HepG2 (cell line): ENCODE measurements around the gene COMMD1. TPM values are rescaled to one million over a fixed set of nuclear protein-coding genes. Genes with fewer than 3 reads are reported as not detected.

Source experiments
- ATAC-seq: fragments of 200-7000 bp; cut with Tn5 transposase; 3 replicates; pipeline ENCODE4 v1.9.1; 2020; ENCODE audit warnings: mild to moderate bottlenecking, moderate library complexity
- BruUV-seq: library from RNA; stranded (reverse); fragments of 400-500 nt; replicated peaks from 2 replicates; lab custom pipeline; 2021; lab: Mats Ljungman, UMichigan
- CTCF ChIA-PET: fragments of 300-600 bp; formaldehyde crosslinking; extraction: SDS; loops from one replicate; lab custom pipeline; 2021; ENCODE audit warnings: low total read pairs, inconsistent platforms, low intra/inter-chr PET ratio; lab: Yijun Ruan, JAX
- POLR2A ChIA-PET: fragments of 350-600 bp; sonication (Branson Sonifier 250); formaldehyde crosslinking; loops from one replicate; lab custom pipeline; 2020; ENCODE audit warnings: antibody characterized with exemption, inconsistent platforms; lab: Yijun Ruan, JAX
- DNase-seq: peaks from one replicate; pipeline ENCODE4 v3.0.0-alpha.2; 2015; ENCODE audit warnings: low spot score
- FAIRE-seq: peaks from 3 replicates; lab custom pipeline; 2011; peaks lifted over from hg19 to GRCh38; lab: Jason Lieb, UNC
- H2AFZ ChIP-seq: one replicate; pipeline ENCODE4 v1.6.1; 2011; ENCODE audit warnings: low read length, inconsistent platforms
- H3K27ac ChIP-seq: fragments of 300-600 bp; 3 replicates; pipeline ENCODE4 v1.8.0; 2011; ENCODE audit warnings: mixed run types, mild to moderate bottlenecking, mixed read lengths, low read length, inconsistent platforms; ENCODE audit not compliant: insufficient read depth; ENCODE audit errors: extremely low read length
- H3K27me3 ChIP-seq, 2 experiments: fragments of 200-600 bp in 1 of 2; 2 replicates in 1 of 2; 3 replicates in 1 of 2; pipeline versions ENCODE4 v1.6.0 to v1.8.0; 2011; ENCODE audit warnings: low read length in 2 of 2, mild to moderate bottlenecking in 2 of 2, moderate library complexity in 2 of 2, inconsistent platforms in 1 of 2; ENCODE audit not compliant: insufficient read depth in 2 of 2, control insufficient read depth in 1 of 2
- H3K36me3 ChIP-seq, 2 experiments: fragments of 200-600 bp in 1 of 2; replicated peaks in 1 of 2; 2 replicates in 1 of 2; 3 replicates in 1 of 2; pipeline versions ENCODE4 v1.5.1 to v1.8.0; 2011; ENCODE audit warnings: low read length in 2 of 2, inconsistent platforms in 1 of 2; ENCODE audit not compliant: insufficient read depth in 2 of 2, control insufficient read depth in 1 of 2
- H3K4me1 ChIP-seq: 2 replicates; pipeline ENCODE4 v1.5.1; 2012; ENCODE audit warnings: low read length, inconsistent platforms; ENCODE audit not compliant: insufficient read depth
- H3K4me2 ChIP-seq: 2 replicates; pipeline ENCODE4 v1.6.0; 2011; ENCODE audit warnings: low read depth, low read length, inconsistent platforms
- H3K4me3 ChIP-seq, 3 experiments: fragments of 200-600 bp in 1 of 3; sonication (generic), shearing (Covaris generic) in 1 of 3; replicated peaks in 1 of 3; 2 replicates each; pipeline ENCODE4 v1.5.1; 2011 to 2016; ENCODE audit warnings: low read length in 3 of 3, inconsistent platforms in 2 of 3, low read depth in 2 of 3, mild to moderate bottlenecking in 2 of 3, control low read depth in 1 of 3, mixed read lengths in 1 of 3; ENCODE audit not compliant: insufficient read depth in 1 of 3
- H3K79me2 ChIP-seq: one replicate; pipeline ENCODE4 v1.6.1; 2011; ENCODE audit warnings: low read length, inconsistent platforms; ENCODE audit not compliant: insufficient read depth
- H3K9ac ChIP-seq: 2 replicates; pipeline ENCODE4 v1.6.0; 2011; ENCODE audit warnings: mild to moderate bottlenecking, low read depth, low read length, inconsistent platforms; ENCODE audit not compliant: insufficient read depth
- H3K9me3 ChIP-seq: 2 replicates; pipeline ENCODE4 v1.5.1; 2012; ENCODE audit warnings: mild to moderate bottlenecking, low read length
- H4K20me1 ChIP-seq: 2 replicates; pipeline ENCODE4 v1.6.0; 2011; ENCODE audit warnings: inconsistent platforms, mild to moderate bottlenecking, low read length, moderate library complexity; ENCODE audit not compliant: insufficient read depth
- DNMT1 ChIP-seq: sonication (generic); formaldehyde crosslinking; IDR thresholded peaks from 2 replicates; pipeline ENCODE4 v1.5.1; 2020; ENCODE audit warnings: mild to moderate bottlenecking, missing genetic modification reagents
- GLMP ChIP-seq: sonication (generic); formaldehyde crosslinking; IDR thresholded peaks from 2 replicates; pipeline ENCODE4 v1.9.0; 2021; ENCODE audit warnings: missing genetic modification reagents, mild to moderate bottlenecking, borderline replicate concordance
- HOXA9 ChIP-seq: sonication (generic); formaldehyde crosslinking; IDR thresholded peaks from 2 replicates; pipeline ENCODE4 v1.8.1; 2022; ENCODE audit warnings: missing genetic modification reagents, mild to moderate bottlenecking, moderate library complexity, borderline replicate concordance
- KLF6 ChIP-seq: IDR thresholded peaks from 2 replicates; pipeline ENCODE4 v1.8.0; 2016; ENCODE audit warnings: missing biosample characterization, missing genetic modification reagents
- NR2F6 ChIP-seq, 2 experiments: IDR thresholded peaks; 2 replicates each; pipeline ENCODE4 v1.6.1; 2016; ENCODE audit warnings: antibody characterized with exemption in 1 of 2, mild to moderate bottlenecking in 1 of 2
- PLSCR1 ChIP-seq: sonication (generic); formaldehyde crosslinking; IDR thresholded peaks from 2 replicates; pipeline ENCODE4 v1.5.0; 2020; ENCODE audit warnings: missing genetic modification reagents, mild to moderate bottlenecking, borderline replicate concordance
- TGIF2 ChIP-seq: IDR thresholded peaks from 2 replicates; pipeline ENCODE4 v1.6.1; 2016; ENCODE audit warnings: control low read depth, missing compliant biosample characterization
- THRA ChIP-seq: sonication (generic); formaldehyde crosslinking; IDR thresholded peaks from 2 replicates; pipeline ENCODE4 v1.4.0; 2020; ENCODE audit warnings: missing genetic modification reagents, borderline replicate concordance
- ZBTB7B ChIP-seq: sonication (generic); formaldehyde crosslinking; IDR thresholded peaks from 2 replicates; pipeline ENCODE4 v1.4.0; 2020; ENCODE audit warnings: missing genetic modification reagents
- ZNF121 ChIP-seq: sonication (generic); formaldehyde crosslinking; IDR thresholded peaks from 2 replicates; pipeline ENCODE4 v1.5.0; 2020; ENCODE audit warnings: mild to moderate bottlenecking, missing genetic modification reagents
- ZNF160 ChIP-seq: sonication (generic); formaldehyde crosslinking; IDR thresholded peaks from 2 replicates; pipeline ENCODE4 v1.8.0; 2022; ENCODE audit warnings: mild to moderate bottlenecking, inconsistent platforms, missing genetic modification reagents
- ZNF180 ChIP-seq: sonication (generic); formaldehyde crosslinking; IDR thresholded peaks from 2 replicates; pipeline ENCODE4 v1.4.0; 2020; ENCODE audit warnings: low read depth, missing genetic modification reagents, borderline replicate concordance
- ZNF3 ChIP-seq: IDR thresholded peaks from 2 replicates; pipeline ENCODE4 v1.7.0; 2017; ENCODE audit warnings: inconsistent platforms
- ZNF713 ChIP-seq: sonication (generic); formaldehyde crosslinking; IDR thresholded peaks from 2 replicates; pipeline ENCODE4 v1.4.0; 2020; ENCODE audit warnings: mild to moderate bottlenecking, missing genetic modification reagents
- WGBS: methylation state at CpG from one replicate; pipeline ENCODE4 v1.1.6; 2017; ENCODE audit warnings: low lambda C conversion rate; 5-methylcytosine and 5-hydroxymethylcytosine counted together
- in situ Hi-C: cut with HindIII; loops from 2 replicates; pipeline ENCODE4 v1.10.0; 2017; ENCODE audit warnings: low pct_unique_long_range_greater_than_20kb; ENCODE audit not compliant: extremely low pct_ligation_motif_present
- intact Hi-C: fragments of 100-400 bp; cut with micrococcal nuclease; formaldehyde crosslinking; loops from one replicate; pipeline ENCODE4 v1.10.0; 2022; ENCODE audit not compliant: unreplicated experiment
- polyA plus RNA-seq, 8 experiments: library from polyadenylated mRNA; depleted of rRNA in 3 of 8; stranded (reverse) in 7 of 8; unstranded in 1 of 8; fragments of >200 nt; fragmentation: Illumina TruSeq in 4 of 8; extraction: Trizol in 4 of 8; gene quantifications; 2 replicates each; pipeline versions ENCODE4 v1.2.1 to v1.2.3, GENCODE V29; 2011 to 2016; ENCODE audit warnings: low read depth in 4 of 8, missing spikeins in 1 of 8, mixed read lengths in 1 of 8; ENCODE audit not compliant: insufficient read depth in 1 of 8
- total RNA-seq, 5 experiments: library from RNA; depleted of rRNA; stranded (reverse); fragments of >200 nt; fragmentation: Illumina TruSeq; extraction: Trizol; gene quantifications; 2 replicates each; pipeline ENCODE4 v1.2.3, GENCODE V29; 2016; ENCODE audit warnings: low read depth in 1 of 5

The COMMD1 gene
- total and polyA plus RNA-seq, 2 of the 13 experiments (the other 11 are each of a cell fraction or from before 2014, with no cell fraction given), result 25.7 to 105 TPM

DNA sequence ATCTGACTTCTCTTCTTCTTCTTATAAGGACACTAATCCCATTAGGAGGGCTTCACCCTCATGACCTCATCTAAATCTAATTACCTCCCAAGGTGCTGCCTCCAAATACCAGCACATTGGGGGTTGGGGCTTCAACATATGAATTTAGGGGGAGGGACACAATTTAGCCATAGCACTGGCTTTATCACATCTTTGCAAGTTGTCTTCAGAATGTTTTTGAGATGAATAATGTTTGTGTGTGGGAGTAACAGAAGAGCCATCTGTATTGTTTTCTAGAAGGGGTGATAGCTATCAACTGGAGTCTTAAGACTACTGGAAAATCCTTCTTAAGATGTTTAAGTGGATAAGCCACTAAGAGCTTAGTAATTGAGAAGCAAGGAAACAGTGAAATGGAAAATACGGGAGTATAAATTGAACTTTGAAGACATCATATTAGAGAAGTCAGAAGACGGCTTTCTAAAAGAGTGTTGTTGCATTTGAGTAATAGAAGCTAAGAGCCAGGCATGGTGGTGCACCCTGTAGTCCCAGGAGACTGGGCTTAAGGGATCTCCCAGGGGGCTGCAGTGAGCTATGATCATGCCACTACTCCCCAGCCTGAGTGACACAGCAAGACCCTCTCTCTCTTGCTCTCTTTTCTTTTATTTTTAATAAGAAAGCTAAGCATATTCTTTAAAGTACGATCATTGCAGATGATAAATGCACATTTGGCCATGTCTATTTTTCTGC, 257.8 kb downstream of the COMMD1 start:
- no peaks in the 10 kb centered on the region for H3K79me2 ChIP-seq
- intact Hi-C loops, result no loop called here
- H3K4me2 ChIP-seq, result no peak overlapping the region
- no peak for ATAC-seq
- in situ Hi-C loops, result no loop called here
- H3K4me1 ChIP-seq, result peaks cover 5% of the 10 kb centered on the region; the same call in 1 of the 2 replicates
- H3K27ac ChIP-seq, result no peak overlapping the region
- ChIA-PET POLR2A (no interaction called here), CTCF (no interaction called here)
- no peak for TF ChIP-seq KLF6 (CRISPR knock-in tag)
- no TSS peak for BruUV-seq
- H3K9ac ChIP-seq, result no peak overlapping the region
- no peak overlapping the region for H2AFZ ChIP-seq
- no peaks in the 10 kb centered on the region; a peak in 1 of 5 replicates for H3K27me3 ChIP-seq
- no peak for FAIRE-seq
- WGBS, result 62% methylated on average over 3 of the region's 3 CpGs
- no peak overlapping the region for H3K4me3 ChIP-seq
- H4K20me1 ChIP-seq, result no peaks in the 10 kb centered on the region
- H3K9me3 ChIP-seq, result no peaks in the 10 kb centered on the region
- no peak for DNase-seq
- no peaks in the 10 kb centered on the region for H3K36me3 ChIP-seq

DNA sequence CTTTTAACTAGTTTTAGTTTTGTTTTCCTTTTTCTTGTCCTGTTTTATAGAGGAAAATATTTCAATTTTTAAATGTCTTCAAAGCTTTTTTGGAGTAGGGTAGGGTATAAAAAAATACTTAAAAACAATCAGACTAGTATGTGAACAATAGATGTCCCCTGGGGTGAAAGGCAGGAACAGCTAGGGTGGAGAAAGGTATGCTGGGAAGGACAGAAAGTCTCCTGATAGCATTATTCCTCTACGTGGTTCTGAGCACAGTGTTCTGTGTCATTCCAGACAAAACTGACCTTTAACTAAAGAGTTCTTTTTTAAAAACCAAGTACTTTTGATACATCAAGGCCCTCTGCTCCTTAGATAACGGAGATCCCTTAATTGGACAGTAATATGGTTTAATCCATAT, 258.4 kb downstream of the COMMD1 start:
- no peak overlapping the region for H2AFZ ChIP-seq
- no peaks in the 10 kb centered on the region for H4K20me1 ChIP-seq
- WGBS, result 26% methylated on average over 2 of the region's 2 CpGs
- in situ Hi-C loops, result no loop called here
- ChIA-PET POLR2A (no interaction called here), CTCF (no interaction called here)
- H3K4me2 ChIP-seq, result no peak overlapping the region
- FAIRE-seq (no peak), ATAC-seq (no peak), DNase-seq (no peak)
- H3K27me3 ChIP-seq, result no peaks in the 10 kb centered on the region; a peak in 1 of 5 replicates
- no peaks in the 10 kb centered on the region for H3K79me2 ChIP-seq
- BruUV-seq, result no TSS peak
- no peak overlapping the region for H3K27ac ChIP-seq
- H3K4me1 ChIP-seq, result peaks cover 5% of the 10 kb centered on the region; the same call in 1 of the 2 replicates
- no peaks in the 10 kb centered on the region for H3K36me3 ChIP-seq
- no peak overlapping the region for H3K4me3 ChIP-seq
- intact Hi-C loops, result no loop called here
- H3K9me3 ChIP-seq, result no peaks in the 10 kb centered on the region
- no peak overlapping the region for H3K9ac ChIP-seq
- TF ChIP-seq HOXA9 (CRISPR knock-in tag), result no peak
- no peak for TF ChIP-seq TGIF2 (CRISPR knock-in tag)
- TF ChIP-seq ZNF180, result no peak
- TF ChIP-seq ZBTB7B (CRISPR knock-in tag), result no peak
- TF ChIP-seq ZNF3 (CRISPR knock-in tag), result no peak
- no peak for TF ChIP-seq DNMT1 (CRISPR knock-in tag)
- no peak for TF ChIP-seq GLMP
- no peak for TF ChIP-seq PLSCR1
- TF ChIP-seq NR2F6 (IDR thresholded peaks at IDR 0.05), result no peak
- no peak for TF ChIP-seq NR2F6 (CRISPR knock-in tag; IDR thresholded peaks at IDR 0.05)
- no peak for TF ChIP-seq THRA (CRISPR knock-in tag)
- TF ChIP-seq ZNF160, result no peak
- no peak for TF ChIP-seq ZNF121 (CRISPR knock-in tag)
- TF ChIP-seq ZNF713, result no peak
